HS-5 (cell line): ENCODE measurements around the gene ARFRP1.

Source experiments
- DNase-seq: peaks from one replicate; pipeline ENCODE4 v3.0.0-alpha.2; 2012; ENCODE audit warnings: low read depth

ARFRP1 gene

DNA sequence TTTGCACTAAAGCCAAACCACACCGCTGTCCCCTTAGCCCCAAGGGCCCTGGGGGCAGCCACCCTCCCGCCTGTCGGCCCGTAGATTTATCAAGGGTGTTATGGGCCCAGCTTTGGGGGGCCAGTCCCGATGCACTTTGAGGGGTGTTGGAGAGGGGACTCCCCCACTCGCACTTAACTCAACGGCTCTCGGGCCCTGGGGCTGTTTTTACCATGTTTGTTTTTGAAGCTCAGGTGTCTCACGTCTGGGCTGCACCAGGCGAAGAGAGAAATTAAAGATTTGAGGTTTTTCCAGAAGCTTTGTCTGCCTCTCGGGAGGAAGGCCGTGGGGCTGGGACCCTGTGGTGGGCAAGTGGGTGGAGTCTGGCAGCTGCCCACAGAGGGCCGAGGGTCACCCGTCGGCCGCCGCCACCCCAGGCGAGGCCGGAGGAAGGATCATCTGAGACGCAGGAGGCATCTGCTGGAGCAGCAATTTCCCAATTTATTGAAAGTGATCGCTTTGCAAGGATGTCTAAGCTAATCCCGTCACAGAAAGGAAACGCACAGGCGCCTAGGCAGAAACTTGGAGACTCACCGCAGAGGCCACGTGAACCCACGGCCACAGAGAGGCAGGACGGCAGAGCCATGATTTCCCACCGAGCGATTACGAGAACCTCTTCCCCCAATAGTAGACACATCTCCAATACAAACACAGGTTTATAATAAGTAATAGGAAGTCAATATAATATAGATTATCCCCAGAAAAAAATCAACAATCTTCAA, 35.6 kb upstream of the ARFRP1 start:
- no peak for DNase-seq

DNA sequence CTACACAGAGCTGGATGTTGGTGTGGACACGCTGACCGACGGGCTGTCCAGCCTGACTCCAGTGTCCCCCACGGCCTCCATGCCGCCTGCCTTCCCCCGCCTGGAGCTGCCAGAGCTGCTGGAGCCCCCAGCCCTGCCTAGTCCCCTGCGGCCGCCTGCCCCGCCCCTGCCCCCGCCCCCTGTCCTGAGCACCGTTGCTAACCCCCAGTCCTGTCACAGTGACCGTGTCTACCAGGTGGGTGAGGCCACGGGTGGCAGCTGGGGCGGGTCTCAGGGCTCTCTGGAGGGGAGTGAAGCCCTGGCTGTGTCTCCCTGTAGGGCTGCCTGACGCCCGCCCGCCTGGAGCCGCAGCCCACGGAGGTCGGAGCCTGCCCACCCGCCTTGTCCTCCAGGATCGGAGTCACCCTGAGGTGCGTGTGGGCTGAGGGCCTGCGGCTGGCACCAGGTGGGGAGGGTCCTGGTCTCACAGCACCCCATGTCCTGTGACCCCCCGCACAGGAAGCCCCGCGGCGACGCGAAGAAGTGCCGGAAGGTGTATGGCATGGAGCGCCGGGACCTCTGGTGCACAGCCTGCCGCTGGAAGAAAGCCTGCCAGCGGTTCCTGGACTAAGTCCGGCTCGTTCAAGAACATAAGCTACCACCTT, 34.7 kb upstream of the ARFRP1 start:
- no peak for DNase-seq

DNA sequence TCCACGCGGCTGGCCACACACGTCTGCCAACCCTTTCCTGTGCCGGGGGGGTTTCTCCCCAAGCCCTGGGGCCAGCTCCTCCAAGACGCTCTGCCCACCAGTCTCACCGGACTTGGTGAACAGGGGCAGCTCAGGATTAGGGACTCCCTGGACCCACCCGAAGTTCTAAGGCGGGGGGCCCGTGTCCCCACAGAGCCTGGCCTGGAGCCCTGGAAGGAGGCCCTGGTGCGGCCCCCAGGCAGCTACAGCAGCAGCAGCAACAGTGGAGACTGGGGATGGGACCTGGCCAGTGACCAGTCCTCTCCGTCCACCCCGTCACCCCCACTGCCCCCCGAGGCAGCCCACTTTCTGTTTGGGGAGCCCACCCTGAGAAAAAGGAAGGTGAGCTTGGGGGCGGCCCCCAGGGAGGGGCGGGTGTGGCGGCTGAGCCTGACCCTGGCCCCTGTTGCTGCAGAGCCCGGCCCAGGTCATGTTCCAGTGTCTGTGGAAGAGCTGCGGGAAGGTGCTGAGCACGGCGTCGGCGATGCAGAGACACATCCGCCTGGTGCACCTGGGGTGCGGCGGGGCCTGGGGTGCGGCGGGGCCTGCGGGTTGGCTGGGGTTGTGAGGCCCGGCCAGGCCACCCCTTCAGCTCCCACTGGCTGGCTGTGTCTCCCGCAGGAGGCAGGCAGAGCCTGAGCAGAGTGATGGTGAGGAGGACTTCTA, 34.1 kb upstream of the ARFRP1 start:
- DNase-seq = no peak

DNA sequence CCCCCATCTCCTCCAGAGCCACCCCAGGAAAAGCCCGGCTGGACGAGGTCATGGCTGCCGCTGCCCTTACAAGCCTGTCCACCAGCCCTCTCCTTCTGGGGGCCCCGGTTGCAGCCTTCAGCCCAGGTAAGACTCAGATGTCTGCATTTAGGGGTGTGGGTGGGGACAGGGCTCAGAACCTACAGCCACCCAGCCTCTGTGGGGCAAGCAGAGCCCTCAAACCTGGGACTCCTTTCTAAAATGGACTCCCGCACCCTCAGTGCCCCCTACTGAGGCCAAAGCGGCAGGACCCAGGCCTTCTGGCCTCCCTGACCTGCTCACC, 33.5 kb upstream of the ARFRP1 start:
- no peak for DNase-seq

DNA sequence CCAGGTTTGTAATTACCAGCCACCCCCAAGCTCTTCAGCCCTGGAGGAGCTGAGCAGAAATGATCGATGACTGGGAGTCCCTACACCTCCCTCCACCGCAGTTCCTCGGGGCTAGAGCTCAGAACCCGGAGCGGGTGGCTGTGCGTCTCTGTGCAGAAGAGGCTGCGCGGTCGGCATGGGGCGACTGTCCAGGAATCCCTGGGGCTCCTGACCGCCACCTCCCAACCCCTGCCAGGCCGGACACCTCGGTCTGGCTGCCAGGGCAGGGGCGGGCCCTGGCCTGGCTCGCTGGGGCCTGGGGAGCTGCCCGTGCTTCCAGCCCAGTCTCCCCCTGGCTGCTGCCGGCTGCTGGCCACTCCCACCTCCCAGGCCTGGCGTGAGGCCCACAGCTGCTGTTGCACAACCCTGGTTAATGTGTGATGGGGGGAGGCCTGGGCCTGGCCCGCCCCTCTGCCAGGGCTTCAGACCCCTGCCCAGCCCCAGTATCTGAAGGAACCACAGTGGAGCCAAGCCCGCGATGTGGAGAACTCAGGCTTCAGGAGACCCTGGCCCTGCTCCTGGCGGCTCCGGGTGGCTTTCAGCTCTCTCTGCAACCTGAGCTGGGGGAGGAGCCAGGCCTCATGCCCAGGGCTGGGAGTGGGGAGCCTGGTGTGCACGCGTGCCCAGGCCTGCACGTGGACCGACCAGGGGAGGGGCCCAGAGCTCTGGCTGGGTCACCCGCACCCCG, 33.0 kb upstream of the ARFRP1 start:
- DNase-seq = peak; percentile 54

DNA sequence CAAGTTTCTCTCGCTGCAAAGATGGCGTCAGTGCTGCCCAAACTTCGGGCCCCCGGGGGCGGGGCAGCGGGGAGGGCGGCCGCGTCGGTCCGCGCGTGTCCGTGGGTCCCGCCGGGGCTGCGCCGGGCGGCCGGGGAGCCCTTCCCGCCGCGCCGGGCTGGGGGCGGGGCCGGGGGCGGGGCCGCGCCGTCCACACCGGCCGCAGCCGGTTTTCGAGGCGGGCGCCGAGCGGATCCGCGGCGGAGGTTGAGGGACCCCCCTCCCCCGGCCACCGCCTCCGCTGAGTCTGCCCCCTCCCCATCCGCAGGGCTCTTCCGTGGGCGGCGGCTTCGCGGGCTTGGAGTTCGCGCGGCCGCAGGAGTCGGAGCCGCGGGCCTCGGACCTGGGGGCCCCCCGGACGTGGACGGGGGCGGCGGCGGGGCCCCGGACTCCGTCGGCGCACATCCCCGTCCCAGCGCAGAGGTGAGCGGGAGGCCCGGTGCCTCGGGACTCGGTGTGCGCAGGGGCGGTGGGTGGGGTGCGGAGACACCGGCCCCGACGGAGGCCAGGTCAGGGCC, 32.4 kb upstream of the ARFRP1 start:
- no peak for DNase-seq

DNA sequence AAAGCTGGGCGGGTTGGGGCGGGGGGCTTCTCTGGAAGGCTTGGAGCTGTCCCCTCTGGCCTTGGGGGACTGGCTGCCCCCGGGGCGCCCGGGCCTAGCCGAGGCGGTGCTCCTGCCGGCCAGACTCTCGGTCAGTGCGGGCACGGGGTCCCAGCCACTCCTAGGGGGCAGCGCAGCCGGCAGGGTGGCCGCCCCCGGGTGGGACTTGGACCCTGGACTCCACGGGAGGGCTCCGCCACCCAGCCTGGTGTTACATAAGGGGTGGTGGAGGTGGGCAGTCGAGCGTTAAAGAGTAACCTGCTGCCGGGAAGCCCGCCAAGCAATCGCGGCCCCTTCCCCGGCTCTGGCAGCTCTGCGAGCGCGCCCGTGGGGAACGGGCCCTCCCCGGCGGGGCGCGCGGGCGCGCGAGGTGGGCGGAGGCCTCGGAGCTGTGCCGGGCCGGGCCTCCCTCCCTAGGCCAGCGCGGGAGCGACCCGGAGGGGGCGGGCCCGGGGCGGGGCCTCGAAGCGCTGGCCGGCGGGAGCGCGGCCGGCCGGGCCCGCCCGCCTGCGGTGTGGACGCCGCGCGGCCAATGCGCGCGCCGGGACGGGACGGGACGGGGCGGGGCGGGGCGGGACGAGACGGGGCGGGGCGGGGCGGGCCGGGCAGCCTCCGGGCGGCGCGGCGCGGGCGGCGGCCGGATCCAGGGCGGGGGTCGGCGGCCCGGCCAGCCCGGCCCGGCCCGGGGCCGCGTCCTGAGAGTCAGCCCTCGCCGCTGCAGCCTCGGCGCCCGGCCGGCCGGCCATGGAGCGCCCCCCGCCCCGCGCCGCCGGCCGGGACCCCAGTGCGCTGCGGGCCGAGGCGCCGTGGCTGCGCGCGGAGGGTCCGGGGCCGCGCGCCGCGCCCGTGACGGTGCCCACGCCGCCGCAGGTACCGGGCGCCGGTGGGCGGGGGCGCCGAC, 31.6 kb upstream of the ARFRP1 start, which contains the start of gene SLC2A4RG:
Gene SLC2A4RG (plus strand): TSS at position 647 of the 940 bp plus-strand sequence. CDS start 137 bp downstream, at position 784.
- peak; percentile 18 for DNase-seq

DNA sequence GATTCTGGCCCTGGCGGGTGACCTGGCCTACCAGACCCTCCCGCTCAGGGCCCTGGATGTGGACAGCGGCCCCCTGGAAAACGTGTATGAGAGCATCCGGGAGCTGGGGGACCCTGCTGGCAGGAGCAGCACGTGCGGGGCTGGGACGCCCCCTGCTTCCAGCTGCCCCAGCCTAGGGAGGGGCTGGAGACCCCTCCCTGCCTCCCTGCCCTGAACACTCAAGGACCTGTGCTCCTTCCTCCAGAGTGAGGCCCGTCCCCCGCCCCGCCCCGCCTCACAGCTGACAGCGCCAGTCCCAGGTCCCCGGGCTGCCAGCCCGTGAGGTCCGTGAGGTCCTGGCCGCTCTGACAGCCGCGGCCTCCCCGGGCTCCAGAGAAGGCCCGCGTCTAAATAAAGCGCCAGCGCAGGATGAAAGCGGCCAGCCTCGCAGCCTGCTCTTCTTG, 30.9 kb upstream of the ARFRP1 start:
- DNase-seq = no peak

DNA sequence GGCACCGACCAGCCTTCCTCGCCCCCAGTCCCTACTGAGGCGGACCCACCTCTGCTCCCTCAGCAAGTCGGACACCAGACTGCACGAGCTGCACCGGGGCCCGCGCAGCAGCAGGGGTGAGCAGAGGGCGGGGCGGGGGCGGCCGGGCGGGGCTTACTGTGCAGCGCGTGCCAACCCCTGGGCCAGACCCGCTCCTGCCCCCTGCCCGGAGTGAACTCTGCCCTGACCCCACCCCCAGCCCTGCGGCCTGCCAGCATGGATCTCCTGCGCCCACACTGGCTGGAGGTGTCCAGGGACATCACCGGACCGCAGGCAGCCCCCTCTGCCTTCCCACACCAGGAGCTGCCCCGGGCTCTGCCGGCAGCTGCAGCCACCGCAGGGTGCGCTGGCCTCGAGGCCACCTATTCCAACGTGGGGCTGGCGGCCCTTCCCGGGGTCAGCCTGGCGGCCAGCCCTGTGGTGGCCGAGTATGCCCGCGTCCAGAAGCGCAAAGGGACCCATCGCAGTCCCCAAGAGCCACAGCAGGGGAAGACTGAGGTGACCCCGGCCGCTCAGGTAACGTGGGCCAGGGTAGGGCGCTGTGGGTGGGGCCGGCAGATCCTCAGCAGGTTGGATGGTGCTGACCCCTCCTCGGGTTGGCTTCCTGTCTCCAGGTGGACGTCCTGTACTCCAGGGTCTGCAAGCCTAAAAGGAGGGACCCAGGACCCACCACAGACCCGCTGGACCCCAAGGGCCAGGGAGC, 30.3 kb upstream of the ARFRP1 start:
- DNase-seq = no peak

DNA sequence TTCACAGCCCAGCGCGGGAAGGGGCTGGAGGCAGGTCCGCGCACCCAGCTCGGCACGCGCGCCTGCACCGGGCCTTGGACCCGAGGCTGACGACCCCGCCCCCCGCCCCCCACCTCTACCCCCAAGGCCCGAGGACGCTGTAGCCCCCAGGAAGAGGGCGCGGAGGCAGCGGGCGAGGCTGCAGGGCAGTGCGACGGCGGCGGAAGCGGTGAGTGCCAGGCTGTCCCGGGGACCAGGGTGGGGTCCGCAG, 29.8 kb upstream of the ARFRP1 start:
- no peak for DNase-seq

DNA sequence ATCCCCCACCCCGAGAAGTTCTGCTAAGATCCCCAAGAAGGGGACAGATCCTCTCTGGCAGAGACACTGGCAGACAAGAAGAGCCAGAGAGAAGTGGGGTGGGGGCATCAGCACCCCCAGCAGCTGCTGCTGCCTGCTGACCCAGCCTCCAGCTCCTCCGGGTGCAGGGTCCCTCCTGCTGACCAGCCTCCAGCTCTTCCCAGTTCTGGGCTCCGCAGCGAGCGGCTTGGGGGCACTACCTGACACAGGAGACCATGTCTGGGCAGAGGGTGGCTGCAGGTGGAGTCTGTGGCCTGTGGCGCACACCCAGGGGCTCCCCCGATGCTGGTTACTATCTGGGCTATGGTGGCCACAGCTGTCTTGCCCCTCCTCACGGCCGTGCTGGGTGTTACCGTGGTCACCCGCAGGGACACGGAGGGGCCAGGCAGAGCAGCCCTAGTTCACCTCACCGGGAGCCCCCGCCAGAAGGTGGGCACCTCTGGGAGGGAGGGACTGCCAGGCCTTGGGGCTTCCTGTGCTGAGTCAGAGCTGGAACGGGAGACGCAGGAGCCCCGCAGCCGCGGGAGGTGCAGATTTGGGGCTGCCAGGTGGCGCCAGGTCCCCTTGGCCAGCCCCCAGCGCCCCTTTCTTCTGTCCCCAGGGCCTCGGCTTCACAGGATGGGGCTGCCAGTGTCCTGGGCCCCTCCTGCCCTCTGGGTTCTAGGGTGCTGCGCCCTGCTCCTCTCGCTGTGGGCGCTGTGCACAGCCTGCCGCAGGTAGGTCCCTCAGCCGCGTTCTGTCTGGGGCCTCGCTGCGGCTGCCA, 29.3 kb upstream of the ARFRP1 start:
- no peak for DNase-seq

DNA sequence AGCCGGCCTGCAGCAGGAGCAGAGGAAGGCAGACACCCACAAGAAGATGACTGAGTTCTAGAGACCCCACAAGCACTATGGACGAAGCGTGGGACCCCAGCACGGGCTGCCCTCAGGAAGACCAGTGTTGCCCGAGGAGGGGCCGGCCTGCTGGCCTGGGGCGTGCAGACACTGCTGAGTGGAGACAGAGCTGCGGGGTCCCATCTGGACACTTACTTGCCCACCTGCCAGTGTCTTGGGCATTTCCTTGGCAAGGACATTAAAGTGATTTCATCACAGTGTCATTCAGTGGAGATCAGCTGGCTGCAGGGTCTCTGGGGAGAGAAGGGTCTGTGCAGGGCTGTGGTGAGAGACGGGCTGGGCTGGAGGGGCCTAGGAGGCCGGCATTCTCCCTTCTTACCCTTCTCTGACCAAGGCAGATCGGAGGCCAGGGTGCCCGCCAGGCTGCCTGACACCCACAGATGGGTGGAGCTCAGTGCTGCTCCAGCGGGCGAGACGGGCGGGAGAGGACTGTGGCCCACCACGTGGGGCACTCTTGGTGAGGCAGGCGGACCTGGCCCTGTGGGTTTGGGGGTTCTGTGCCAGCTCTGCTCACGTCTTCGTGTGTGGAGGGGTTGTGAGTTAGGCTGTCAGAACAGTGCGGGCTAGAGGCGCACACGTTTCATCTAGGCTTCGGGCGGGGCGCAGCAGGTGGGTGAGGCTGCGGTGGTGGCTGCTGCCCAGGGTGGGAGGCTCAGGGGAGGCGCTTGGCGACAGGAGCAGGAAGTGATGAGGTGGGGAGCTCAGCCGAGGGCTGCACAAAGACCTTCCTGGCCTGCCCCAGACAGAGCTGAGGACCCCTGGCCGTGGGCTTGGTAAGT, 28.3 kb upstream of the ARFRP1 start, which contains the start of gene LIME1:
Gene LIME1 (plus strand): TSS at position 806 of the 860 bp plus-strand sequence. CDS start 886 bp downstream, outside the sequence.
- no peak for DNase-seq

DNA sequence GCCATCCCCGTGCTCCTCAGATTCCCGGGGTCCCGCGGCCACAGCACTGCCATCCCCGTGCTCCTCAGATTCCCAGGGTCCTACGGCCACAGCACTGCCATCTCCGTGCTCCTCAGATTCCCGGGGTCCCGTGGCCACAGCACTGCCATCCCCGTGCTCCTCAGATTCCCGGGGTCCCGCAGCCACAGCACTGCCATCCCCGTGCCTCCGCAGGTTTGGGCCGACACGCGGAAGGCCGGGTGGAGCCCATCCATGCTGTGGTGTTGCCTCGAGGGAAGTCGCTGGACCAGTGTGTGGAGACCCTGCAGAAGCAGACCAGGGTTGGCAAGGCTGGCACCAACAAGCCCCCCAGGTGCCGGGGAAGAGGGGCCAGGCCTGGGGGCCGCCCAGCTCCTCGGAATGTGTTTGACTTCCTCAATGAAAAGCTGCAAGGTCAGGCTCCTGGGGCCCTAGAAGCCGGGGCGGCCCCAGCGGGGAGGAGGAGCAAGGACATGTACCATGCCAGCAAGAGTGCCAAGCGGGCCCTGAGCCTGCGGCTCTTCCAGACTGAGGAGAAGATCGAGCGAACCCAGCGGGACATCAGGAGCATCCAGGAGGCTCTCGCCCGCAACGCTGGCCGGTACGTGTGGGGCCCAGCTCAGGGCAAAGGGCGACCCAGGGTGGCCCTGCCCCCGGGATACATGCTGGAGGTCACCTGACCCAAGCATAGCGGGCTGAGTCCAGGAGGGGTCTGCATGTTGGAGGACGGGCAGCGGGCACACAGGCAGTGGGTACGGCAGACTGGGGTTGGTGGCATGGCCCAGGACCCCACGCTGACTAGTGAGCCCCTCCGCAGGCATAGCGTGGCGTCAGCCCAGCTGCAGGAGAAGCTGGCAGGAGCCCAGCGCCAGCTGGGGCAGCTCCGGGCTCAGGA, 27.4 kb upstream of the ARFRP1 start:
- no peak for DNase-seq

DNA sequence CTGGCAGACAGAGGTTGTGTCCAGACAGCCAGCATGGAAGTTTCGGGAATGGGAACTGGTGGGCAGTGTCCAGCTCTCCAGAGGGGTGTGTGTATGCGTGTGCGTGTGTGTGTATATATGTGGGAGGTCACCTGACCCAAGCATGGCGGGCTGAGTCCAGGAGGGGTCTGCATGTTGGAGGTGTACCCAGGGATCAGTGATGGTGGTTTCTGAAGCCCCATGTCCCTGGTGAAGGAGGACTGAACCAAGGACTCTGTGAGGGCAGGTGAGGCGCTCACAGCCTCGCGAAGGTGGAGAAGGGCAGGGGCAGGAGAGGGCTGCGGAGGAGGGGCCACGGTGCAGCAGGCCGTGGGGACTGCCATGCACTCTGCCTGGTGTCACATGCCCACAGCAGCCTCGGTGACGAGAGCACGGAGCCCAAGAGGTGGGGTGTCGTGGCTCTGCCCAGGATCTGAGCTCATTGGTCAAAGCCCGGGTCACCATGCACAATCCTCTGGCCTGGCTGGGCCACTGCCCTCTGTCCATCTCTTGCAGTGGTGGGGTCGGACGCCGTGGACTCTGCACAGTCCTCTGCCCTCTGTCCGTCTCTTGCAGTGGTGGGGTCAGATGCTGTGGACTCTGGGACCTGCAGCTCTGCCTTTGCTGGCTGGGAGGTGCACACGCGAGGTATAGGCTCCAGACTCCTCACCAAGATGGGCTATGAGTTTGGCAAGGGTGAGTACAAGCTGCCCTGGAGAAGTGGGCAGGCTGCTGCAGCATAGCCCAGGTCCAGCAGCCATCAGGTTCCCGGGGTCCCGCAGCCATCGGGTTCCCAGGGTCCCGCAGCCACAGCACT, 26.6 kb upstream of the ARFRP1 start:
- no peak for DNase-seq

DNA sequence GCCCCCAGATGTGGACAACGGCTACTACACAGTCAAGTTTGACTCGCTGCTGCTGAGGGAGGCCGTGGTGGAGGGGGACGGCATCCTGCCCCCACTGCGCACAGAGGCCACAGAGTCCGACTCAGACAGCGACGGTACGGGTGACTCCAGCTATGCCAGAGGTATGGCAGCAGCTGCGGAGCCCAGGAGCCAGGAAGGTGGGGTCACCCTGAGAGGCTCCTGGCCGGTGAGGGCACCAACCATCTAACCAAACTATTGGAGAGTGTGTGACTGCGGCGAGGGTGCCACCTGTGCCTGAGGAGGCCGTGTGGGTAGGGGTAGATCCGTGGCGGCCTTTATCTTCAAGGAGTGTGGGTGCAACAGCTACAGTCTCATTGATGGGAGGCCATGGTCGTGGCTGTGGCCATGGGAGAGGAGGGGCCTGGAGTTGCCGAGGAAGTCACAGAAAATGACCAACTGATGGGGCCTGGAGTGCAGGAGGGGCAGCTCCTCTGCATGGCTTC, 25.9 kb upstream of the ARFRP1 start:
- DNase-seq = no peak

DNA sequence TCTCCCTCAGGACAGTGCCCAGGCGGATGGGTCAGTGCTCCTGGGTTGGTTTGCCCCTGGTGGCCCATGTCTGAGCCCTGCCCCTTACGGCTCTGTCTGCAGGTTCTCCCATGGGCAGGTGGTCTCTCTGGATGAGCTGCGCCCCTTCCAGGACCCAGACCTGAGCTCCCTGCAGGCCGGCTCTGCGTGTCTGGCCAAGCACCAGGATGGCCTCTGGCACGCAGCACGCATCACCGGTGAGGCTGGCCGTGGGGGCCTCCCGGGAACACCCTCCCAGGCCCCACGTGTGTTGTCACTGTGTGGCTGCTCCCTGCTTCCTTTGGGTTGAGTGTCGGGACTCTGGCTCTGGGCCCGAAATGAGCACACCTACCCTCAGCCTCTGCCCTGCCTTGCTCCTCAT, 25.3 kb upstream of the ARFRP1 start:
- DNase-seq = no peak
